Astrocyte (in vitro differentiated cells and primary cell): ENCODE results near the gene KIF5A.

ENCODE experiments used
- CTCF ChIP-seq: IDR thresholded peaks from 2 replicates; pipeline ENCODE4 v1.5.1; 2011; ENCODE audit warnings: low read depth, mild to moderate bottlenecking, inconsistent platforms, low read length, moderate library complexity; ENCODE audit not compliant: insufficient read depth
- EZH2 ChIP-seq: IDR thresholded peaks from 2 replicates; pipeline ENCODE4 v1.6.1; 2012; ENCODE audit warnings: mild to moderate bottlenecking, low read length, inconsistent platforms; ENCODE audit not compliant: insufficient read depth

DNA sequence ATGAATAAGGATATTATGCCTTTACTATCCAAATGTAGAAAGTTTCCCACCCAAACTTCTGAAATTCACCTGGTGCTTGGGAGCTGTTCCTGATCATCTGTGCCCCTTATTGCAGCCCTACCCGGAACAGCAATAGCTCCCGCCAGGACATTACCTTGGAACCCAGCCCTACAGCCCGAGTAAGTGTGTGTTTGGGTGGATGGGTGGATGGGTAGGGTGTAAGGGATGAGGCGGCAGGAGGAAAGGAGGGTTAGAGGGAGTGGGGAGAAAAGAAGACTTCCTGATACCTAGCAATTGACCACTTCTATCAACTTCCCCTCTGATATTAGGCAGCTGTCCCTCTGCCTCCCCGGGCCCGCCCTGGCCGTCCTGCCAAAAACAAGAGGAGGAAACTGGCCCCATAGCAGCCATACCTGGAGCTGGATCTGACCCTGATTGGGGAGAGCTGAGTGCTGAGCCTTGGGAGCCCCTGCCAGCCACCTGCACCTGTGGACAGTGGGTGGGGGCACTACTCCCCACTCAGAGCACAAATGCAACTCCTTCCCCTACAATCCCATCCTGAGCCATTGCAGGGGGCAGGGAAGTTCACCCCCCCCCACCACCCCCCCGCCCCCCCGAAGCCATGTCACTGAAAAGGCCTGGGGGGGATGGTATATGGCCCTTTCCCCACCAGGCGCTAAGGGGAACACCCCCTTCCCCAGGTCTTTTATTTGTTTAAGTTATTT is 20.9 kb upstream of the KIF5A start:
- TF ChIP-seq CTCF (no peak), EZH2 (no peak)
